ENCODE measurements around the gene CD300A.

Gene CD300A

GRCh38 chr17:74466111-74466827, at the start of gene CD300A:
Gene CD300A, plus strand, starts transcription at chr17:74466634. Its CDS starts 70 bp downstream, at chr17:74466704.
- Mint-ChIP-seq H3K27ac (peak within 1 kb of the TSS; percentile 88), H3K36me3 (ENCODE audit: low read depth) (peaks cover 3% of the 10 kb centered on the region), H3K9me3 (no peaks in the 10 kb centered on the region), H3K4me3 (no peak within 1 kb of the TSS), H3K27me3 (no peaks in the 10 kb centered on the region), H3K4me1 (peaks cover 32% of the 10 kb centered on the region)
- DNase-seq (peak; percentile 44), ATAC-seq (peak; percentile 8)

GRCh38 chr17:74417178-74418045, 49.0 kb upstream of the CD300A start:
- peaks cover 10% of the 10 kb centered on the region for H3K27me3 Mint-ChIP-seq
- H3K4me1 Mint-ChIP-seq, result peaks cover 8% of the 10 kb centered on the region
- no peaks in the 10 kb centered on the region for H3K36me3 Mint-ChIP-seq (ENCODE audit: low read depth)
- H3K27ac Mint-ChIP-seq, result peak overlapping the region; percentile 26
- H3K9me3 Mint-ChIP-seq, result no peaks in the 10 kb centered on the region
- peak; percentile 16 for DNase-seq
- peak; percentile 95 for ATAC-seq
- H3K4me3 Mint-ChIP-seq, result no peak overlapping the region

GRCh38 chr17:74419928-74420411, 46.5 kb upstream of the CD300A start:
- no peaks in the 10 kb centered on the region for H3K9me3 Mint-ChIP-seq
- ATAC-seq, result no peak
- peaks cover 8% of the 10 kb centered on the region for H3K4me1 Mint-ChIP-seq
- DNase-seq, result no peak
- peaks cover 10% of the 10 kb centered on the region for H3K27me3 Mint-ChIP-seq
- H3K36me3 Mint-ChIP-seq (ENCODE audit: low read depth), result no peaks in the 10 kb centered on the region
- H3K4me3 Mint-ChIP-seq, result no peak overlapping the region
- H3K27ac Mint-ChIP-seq, result no peak overlapping the region

GRCh38 chr17:74424117-74424516, 42.3 kb upstream of the CD300A start:
- no peak for ATAC-seq
- H3K9me3 Mint-ChIP-seq, result no peaks in the 10 kb centered on the region
- H3K36me3 Mint-ChIP-seq (ENCODE audit: low read depth), result no peaks in the 10 kb centered on the region
- H3K27me3 Mint-ChIP-seq, result peaks cover 24% of the 10 kb centered on the region
- no peak for DNase-seq
- H3K4me3 Mint-ChIP-seq, result no peak overlapping the region
- H3K4me1 Mint-ChIP-seq, result no peaks in the 10 kb centered on the region
- H3K27ac Mint-ChIP-seq, result no peak overlapping the region

- H3K27me3 Mint-ChIP-seq, result peaks cover 25% of the 10 kb centered on the region
- DNase-seq (no peak), ATAC-seq (no peak)
- H3K4me3 Mint-ChIP-seq, result no peak overlapping the region
- H3K27ac Mint-ChIP-seq, result no peak overlapping the region
- H3K4me1 Mint-ChIP-seq, result no peaks in the 10 kb centered on the region
- no peaks in the 10 kb centered on the region for H3K9me3 Mint-ChIP-seq
- H3K36me3 Mint-ChIP-seq (ENCODE audit: low read depth), result no peaks in the 10 kb centered on the region
Measured at GRCh38 chr17:74424657-74425056, 41.8 kb upstream of the CD300A start.

- H3K36me3 Mint-ChIP-seq (ENCODE audit: low read depth), result no peaks in the 10 kb centered on the region
- H3K27ac Mint-ChIP-seq, result peak overlapping the region; percentile 7
- no peaks in the 10 kb centered on the region for H3K9me3 Mint-ChIP-seq
- peaks cover 15% of the 10 kb centered on the region for H3K4me1 Mint-ChIP-seq
- H3K4me3 Mint-ChIP-seq, result no peak overlapping the region
- no peak for ATAC-seq
- no peak for DNase-seq
- H3K27me3 Mint-ChIP-seq, result peaks cover 40% of the 10 kb centered on the region
Measured at GRCh38 chr17:74426551-74427047, 39.8 kb upstream of the CD300A start.

DNA sequence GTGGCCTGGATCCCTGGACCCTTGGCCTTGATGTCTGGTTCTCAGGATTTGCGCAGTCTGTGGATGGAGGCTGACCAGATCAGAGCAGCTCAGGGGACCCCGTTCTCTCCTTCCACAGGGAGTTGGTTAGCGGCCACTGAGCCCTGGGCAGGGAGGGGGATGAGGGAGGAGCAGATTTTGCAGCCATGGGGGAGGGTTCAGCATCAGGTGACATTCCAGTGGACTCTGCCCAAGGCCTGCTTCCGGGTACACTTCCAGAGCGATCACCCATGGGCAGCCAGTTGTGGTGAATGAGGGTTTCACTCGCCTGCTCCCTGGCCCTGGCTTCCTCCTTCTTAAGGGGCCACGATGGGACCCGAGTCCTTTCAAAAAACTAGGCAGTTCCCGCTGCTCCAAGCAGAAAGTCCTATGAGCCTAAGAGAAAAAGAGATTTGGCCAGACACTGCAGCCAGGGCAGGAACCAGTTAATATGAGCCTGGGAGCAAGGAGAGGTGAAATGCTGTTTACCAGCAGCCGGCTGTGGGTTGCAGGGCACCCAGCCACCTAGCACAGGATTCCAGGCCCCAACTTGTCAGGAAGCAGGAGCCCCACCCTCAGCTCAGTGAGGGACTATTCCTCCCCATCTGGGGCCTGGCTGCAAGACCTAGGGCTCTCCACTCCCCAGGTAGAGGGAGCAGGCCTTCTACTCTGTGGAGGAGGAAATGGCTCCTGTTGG, 39.2 kb upstream of the CD300A start:
- DNase-seq (no peak), ATAC-seq (no peak)
- Mint-ChIP-seq H3K36me3 (ENCODE audit: low read depth) (no peaks in the 10 kb centered on the region), H3K9me3 (no peaks in the 10 kb centered on the region), H3K27ac (no peak overlapping the region), H3K27me3 (peaks cover 45% of the 10 kb centered on the region), H3K4me3 (no peak overlapping the region), H3K4me1 (peaks cover 19% of the 10 kb centered on the region)

DNA sequence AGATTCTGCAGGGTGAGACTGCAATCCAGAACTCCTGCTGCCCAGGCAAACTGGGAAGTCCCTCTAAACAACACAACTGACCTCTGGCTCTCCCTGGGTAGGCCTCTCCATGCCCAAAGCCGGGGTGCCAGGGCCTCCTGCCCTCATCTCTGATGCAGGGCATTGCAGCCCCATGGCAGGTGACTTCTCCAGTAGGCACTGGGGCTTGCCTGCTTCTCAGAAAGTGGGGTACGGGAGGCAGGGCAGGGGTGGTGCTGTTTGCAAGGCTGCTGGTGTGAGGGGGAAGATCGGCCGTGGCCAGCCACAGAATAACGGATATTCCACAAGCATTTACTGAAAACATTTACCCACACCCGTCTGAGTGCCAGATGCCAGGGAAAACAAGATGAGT, 38.7 kb upstream of the CD300A start:
- Mint-ChIP-seq H3K4me3 (no peak overlapping the region), H3K36me3 (ENCODE audit: low read depth) (no peaks in the 10 kb centered on the region), H3K4me1 (peaks cover 21% of the 10 kb centered on the region), H3K9me3 (no peaks in the 10 kb centered on the region), H3K27me3 (peaks cover 44% of the 10 kb centered on the region), H3K27ac (no peak overlapping the region)
- DNase-seq (no peak), ATAC-seq (no peak)

DNA sequence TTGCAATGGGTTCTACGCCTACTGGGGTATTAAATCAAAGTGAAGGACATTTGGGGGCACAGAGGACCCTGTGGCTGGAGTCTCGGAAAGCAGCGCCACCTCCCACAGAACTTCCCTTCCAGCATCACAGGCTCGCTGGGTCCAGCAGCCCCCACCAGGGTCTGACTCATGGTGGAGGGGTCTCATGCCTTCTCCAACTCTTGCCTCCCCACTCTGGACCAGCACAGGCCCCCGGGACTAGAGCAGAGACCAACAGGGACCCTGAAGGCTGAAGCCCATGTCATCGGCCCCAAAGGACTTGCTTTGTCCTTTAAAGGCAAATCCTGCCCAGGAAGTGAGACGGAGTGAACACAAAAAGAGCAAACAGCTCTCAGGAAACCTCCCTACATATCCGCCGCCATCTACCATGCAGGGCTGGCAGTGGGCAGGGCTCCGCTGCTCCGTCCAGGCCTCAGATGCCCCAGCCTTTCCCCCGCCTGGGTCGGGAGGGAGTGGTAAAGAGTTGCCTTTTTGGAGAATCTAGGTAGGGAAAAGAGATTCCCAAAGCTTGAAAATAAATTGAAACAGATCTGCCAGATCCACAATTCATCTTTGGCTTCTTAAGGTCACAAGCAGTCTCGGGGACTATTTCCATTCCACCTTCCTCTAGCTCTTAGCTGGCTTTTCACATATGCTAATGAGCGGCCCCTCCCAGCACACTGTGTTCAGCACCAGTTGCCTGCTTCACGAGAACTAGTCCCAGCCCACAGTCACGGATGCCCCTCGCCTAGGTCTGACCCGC, 36.6 kb upstream of the CD300A start:
- DNase-seq (no peak), ATAC-seq (no peak)
- Mint-ChIP-seq H3K36me3 (ENCODE audit: low read depth) (no peaks in the 10 kb centered on the region), H3K27me3 (peaks cover 58% of the 10 kb centered on the region), H3K27ac (no peak overlapping the region), H3K4me3 (no peak overlapping the region), H3K9me3 (no peaks in the 10 kb centered on the region), H3K4me1 (peaks cover 21% of the 10 kb centered on the region)

GRCh38 chr17:74430385-74430705, 36.1 kb upstream of the CD300A start:
- Mint-ChIP-seq H3K36me3 (ENCODE audit: low read depth) (no peaks in the 10 kb centered on the region), H3K9me3 (no peaks in the 10 kb centered on the region), H3K27ac (no peak overlapping the region), H3K4me1 (peaks cover 21% of the 10 kb centered on the region), H3K27me3 (peaks cover 60% of the 10 kb centered on the region), H3K4me3 (no peak overlapping the region)
- DNase-seq (no peak), ATAC-seq (no peak)

DNA sequence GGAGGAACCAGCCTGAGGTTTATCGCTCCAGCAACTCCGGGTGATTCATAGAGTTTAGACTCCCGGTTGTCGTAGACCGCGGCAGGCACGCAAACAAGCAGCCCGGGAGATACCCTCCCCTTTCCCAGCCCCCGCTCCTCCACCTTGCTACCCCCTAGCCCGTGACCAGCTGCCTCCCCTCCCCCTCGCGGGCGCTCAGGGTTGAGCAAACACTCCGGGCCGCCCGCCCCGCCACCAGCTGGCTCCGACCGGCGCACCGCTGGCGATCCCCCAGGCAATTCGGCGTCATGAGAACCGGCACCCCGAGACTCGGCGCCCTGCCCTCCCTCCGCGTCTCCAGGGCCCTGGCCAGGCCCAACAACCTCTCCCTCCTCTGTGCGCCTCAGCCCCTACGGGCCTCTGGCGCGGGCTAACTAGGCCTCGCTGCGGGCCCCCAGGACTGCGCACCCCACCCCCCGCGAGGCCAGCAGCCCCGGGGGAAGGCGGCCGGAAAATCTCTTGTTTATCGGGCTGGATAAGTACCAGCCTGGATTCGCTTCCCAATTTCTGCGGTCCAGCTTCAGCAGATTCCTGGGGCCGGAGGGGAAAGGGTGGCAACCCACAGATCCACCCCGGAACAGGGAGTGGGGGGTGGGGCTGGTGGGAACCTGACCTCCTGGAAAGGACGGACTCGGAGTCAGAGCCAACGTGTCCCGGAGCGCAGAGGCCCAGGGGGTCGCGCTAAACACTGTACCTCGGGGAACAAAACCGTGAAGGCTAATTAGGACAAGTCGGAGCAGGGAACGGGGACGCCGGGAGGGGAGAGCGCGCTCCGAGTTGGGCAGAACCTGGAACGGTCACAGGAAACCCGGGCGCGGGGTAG, 35.5 kb upstream of the CD300A start:
- DNase-seq (peak; percentile 48), ATAC-seq (peak; percentile 43)
- Mint-ChIP-seq H3K4me1 (peaks cover 21% of the 10 kb centered on the region), H3K9me3 (no peaks in the 10 kb centered on the region), H3K27me3 (peaks cover 64% of the 10 kb centered on the region), H3K27ac (no peak overlapping the region), H3K4me3 (peak overlapping the region; percentile 51), H3K36me3 (ENCODE audit: low read depth) (no peaks in the 10 kb centered on the region)

DNA sequence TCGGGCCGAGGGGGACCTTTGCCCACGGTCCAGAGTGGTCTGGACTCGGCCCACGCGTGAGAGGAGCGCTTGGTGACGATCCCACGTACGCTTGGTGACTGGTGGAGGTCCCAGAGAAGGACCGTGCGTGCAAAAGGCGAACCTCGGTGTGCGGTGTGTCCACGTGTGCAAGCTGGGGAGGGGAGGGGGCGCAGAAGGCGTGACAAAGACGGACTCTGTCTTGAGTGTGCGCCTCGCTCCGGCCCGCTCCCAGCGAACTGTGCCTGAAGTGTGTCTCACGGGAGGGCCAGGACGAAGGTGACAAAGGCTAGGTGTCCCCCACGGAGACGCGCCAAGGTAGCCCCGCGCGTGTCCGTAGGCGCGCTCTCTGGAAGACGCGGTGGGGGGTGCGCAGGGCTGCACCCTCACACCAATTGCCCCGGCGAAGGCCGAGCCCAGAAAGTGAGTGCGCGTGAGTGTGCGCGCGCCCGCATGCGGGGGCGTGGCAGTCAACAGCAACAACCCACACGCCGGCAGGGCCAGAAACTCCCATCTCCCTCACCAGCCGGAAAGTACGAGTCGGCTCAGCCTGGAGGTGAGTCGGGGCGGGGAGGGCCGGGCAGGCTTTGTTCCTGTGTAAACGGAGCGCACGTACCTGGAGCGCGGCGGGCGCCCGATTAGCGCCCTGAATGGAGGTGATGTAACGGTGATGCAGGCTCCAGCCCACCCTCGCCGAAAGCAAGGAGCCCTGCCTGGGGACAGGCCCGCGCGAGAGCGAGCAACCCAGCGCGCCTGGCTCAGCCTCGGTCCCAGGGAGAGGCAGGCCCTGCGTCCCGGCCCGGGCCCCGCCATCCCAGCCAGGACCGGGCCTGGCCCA, 34.6 kb upstream of the CD300A start, which contains the start of gene GPRC5C:
GPRC5C (plus strand) TSS at position 521 of the 856 bp plus-strand sequence. CDS start 7,689 bp downstream, outside the sequence.
- Mint-ChIP-seq H3K4me3 (peak within 1 kb of the TSS; percentile 51), H3K27ac (no peak within 1 kb of the TSS), H3K27me3 (peaks cover 63% of the 10 kb centered on the region), H3K36me3 (ENCODE audit: low read depth) (no peaks in the 10 kb centered on the region), H3K4me1 (peaks cover 21% of the 10 kb centered on the region), H3K9me3 (peaks cover 7% of the 10 kb centered on the region)
- DNase-seq (peak; percentile 68), ATAC-seq (peak; percentile 71)

Data from activated naive CD8-positive, alpha-beta T cell treated with anti-CD3 and anti-CD28 coated beads, Interleukin-2, amount 50 U/mL, for 24 hours (primary cell).